Measurements from ENCODE around the gene KIDINS220.

The KIDINS220 gene

GRCh38 chr2:8693157-8693821, 144.1 kb downstream of the KIDINS220 start:
- peak; percentile 21 for DNase-seq

- no peak for DNase-seq
These were observed 144.6 kb downstream of the KIDINS220 start for GRCh38 chr2:8692783-8693156.

- DNase-seq: no peak
These were observed 145.5 kb downstream of the KIDINS220 start for GRCh38 chr2:8691859-8692437.

GRCh38 chr2:8685697-8686358, 151.6 kb downstream of the KIDINS220 start:
- DNase-seq: peak; percentile 76

GRCh38 chr2:8684878-8685696, 152.3 kb downstream of the KIDINS220 start:
- no peak for DNase-seq

GRCh38 chr2:8684540-8684877, 152.9 kb downstream of the KIDINS220 start:
- DNase-seq: peak; percentile 29

GRCh38 chr2:8682719-8683667, 154.4 kb downstream of the KIDINS220 start:
- no peak for DNase-seq

- peak; percentile 97 for DNase-seq
These were observed 155.4 kb downstream of the KIDINS220 start, which contains the start of gene ID2 for GRCh38 chr2:8681786-8682692. ID2 (plus strand) TSS chr2:8682056; CDS start chr2:8682166, 110 bp downstream.

- peak; percentile 55 for DNase-seq
These were observed 156.3 kb downstream of the KIDINS220 start for GRCh38 chr2:8680822-8681760.

GRCh38 chr2:8679827-8680731, 157.3 kb downstream of the KIDINS220 start:
- DNase-seq: no peak

- DNase-seq: no peak
These were observed 157.9 kb downstream of the KIDINS220 start for GRCh38 chr2:8679567-8679826.
